ENCODE measurements around the gene IGHMBP2. TPM values are rescaled to one million over a fixed set of nuclear protein-coding genes. Genes with fewer than 3 reads are reported as not detected.

Gene IGHMBP2
- total RNA-seq, 2 experiments from 2014 or later, result 17.5 to 18.5 TPM

DNA sequence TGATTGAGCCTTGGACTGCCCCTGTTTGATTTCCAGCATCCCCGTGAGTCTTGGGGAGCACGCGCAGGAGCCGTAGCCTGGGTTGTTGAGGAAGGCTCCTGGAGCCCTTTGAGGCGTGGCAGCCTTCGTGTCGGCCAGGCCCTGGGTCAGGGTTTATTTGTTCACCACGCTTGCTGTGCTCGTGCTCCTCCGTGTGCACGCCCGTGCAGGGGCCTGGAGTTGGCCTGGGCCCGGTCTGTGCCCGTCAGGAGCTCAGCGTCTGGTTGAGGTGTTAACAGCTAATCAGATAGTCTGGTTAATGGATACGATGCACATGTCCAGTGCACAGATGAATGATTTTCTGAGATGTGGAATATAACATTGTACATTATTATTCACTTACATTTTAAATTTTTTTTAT lies 8.0 kb downstream of the IGHMBP2 start:
- ATAC-seq (ENCODE audit: poor library complexity) (no peak), DNase-seq (no peak)
- no peaks in the 10 kb centered on the region for H3K4me1 Mint-ChIP-seq (ENCODE audit: low read depth)
- H3K27me3 Mint-ChIP-seq, result no peaks in the 10 kb centered on the region
- TF ChIP-seq CTCF (IDR thresholded peaks at IDR 0.05), result no peak
- Histone ChIP-seq H3K9me3 (ENCODE audit: control insufficient read depth in 1 of 2, insufficient read depth in 1 of 2, low read length in 2 of 2) (no peaks in the 10 kb centered on the region), H3K36me3 (ENCODE audit: insufficient read depth, low read length) (peaks cover 77% of the 10 kb centered on the region), H3K4me1 (ENCODE audit: insufficient read depth, low read length) (no peaks in the 10 kb centered on the region), H3K27me3 (ENCODE audit: control insufficient read depth in 1 of 2, insufficient read depth in 2 of 2, low read length in 2 of 2) (no peaks in the 10 kb centered on the region), H3K4me3 (ENCODE audit: low read length) (no peak overlapping the region), H3K27ac (ENCODE audit: low read depth in 1 of 2, low read length in 2 of 2) (no peak overlapping the region)
- H3K27ac Mint-ChIP-seq, result no peak overlapping the region
- H3K36me3 Mint-ChIP-seq (ENCODE audit: low read depth), result peaks cover 77% of the 10 kb centered on the region
- ChIA-PET CTCF (no interaction called here), POLR2A (interaction anchor here (0.5 kb wide), 1 partner anchor 301 kb away, joined by 3 read pairs; no protein-coding TSS in a partner anchor)
- H3K9me3 Mint-ChIP-seq, result no peaks in the 10 kb centered on the region
- no peak overlapping the region for H3K4me3 Mint-ChIP-seq
- intact Hi-C loops (cut with DNase I, micrococcal nuclease), result no loop called here

DNA sequence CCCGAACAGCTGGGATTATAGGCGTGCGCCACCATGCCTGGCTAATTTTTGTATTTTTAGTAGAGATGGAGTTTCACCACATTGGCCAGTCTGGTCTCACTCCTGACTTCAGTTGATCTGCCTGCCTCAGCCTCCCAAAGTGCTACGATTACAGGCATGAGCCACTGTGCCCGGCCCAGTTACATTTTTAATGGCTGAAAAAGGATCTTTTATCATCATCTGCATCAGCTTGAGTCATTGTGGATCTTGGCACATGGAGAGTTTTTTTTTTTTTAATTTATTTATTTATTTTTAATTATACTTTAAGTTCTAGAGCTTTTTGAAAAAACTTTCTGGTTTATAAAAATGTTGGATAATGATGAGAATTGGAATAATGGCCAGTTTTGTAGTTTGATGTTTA lies 8.6 kb downstream of the IGHMBP2 start:
- no peak for DNase-seq
- intact Hi-C loops (cut with DNase I, micrococcal nuclease), result no loop called here
- Mint-ChIP-seq H3K4me1 (ENCODE audit: low read depth) (no peaks in the 10 kb centered on the region), H3K36me3 (ENCODE audit: low read depth) (peaks cover 78% of the 10 kb centered on the region), H3K27ac (no peak overlapping the region), H3K4me3 (no peak overlapping the region), H3K27me3 (no peaks in the 10 kb centered on the region), H3K9me3 (no peaks in the 10 kb centered on the region)
- peaks cover 76% of the 10 kb centered on the region for H3K36me3 ChIP-seq (ENCODE audit: insufficient read depth, low read length)
- no peak for TF ChIP-seq CTCF (IDR thresholded peaks at IDR 0.05)
- no peaks in the 10 kb centered on the region for H3K4me1 ChIP-seq (ENCODE audit: insufficient read depth, low read length)
- ChIA-PET CTCF (no interaction called here), POLR2A (interaction anchor here (0.5 kb wide), 1 partner anchor 301 kb away, joined by 3 read pairs; no protein-coding TSS in a partner anchor)
- no peak for ATAC-seq (ENCODE audit: poor library complexity)
- H3K27ac ChIP-seq (ENCODE audit: low read depth in 1 of 2, low read length in 2 of 2), result no peak overlapping the region
- H3K9me3 ChIP-seq (ENCODE audit: control insufficient read depth in 1 of 2, insufficient read depth in 1 of 2, low read length in 2 of 2), result no peaks in the 10 kb centered on the region
- no peak overlapping the region for H3K4me3 ChIP-seq (ENCODE audit: low read length)
- H3K27me3 ChIP-seq (ENCODE audit: control insufficient read depth in 1 of 2, insufficient read depth in 2 of 2, low read length in 2 of 2), result no peaks in the 10 kb centered on the region

GRCh38 chr11:68913188-68913587 lies 9.5 kb downstream of the IGHMBP2 start:
- Mint-ChIP-seq H3K27ac (no peak overlapping the region), H3K4me3 (no peak overlapping the region), H3K27me3 (no peaks in the 10 kb centered on the region), H3K9me3 (no peaks in the 10 kb centered on the region), H3K4me1 (ENCODE audit: low read depth) (no peaks in the 10 kb centered on the region), H3K36me3 (ENCODE audit: low read depth) (peaks cover 79% of the 10 kb centered on the region)
- Histone ChIP-seq H3K27me3 (ENCODE audit: control insufficient read depth in 1 of 2, insufficient read depth in 2 of 2, low read length in 2 of 2) (no peaks in the 10 kb centered on the region), H3K27ac (ENCODE audit: low read depth in 1 of 2, low read length in 2 of 2) (no peak overlapping the region), H3K36me3 (ENCODE audit: insufficient read depth, low read length) (peaks cover 79% of the 10 kb centered on the region), H3K9me3 (ENCODE audit: control insufficient read depth in 1 of 2, insufficient read depth in 1 of 2, low read length in 2 of 2) (no peaks in the 10 kb centered on the region), H3K4me1 (ENCODE audit: insufficient read depth, low read length) (no peaks in the 10 kb centered on the region), H3K4me3 (ENCODE audit: low read length) (no peak overlapping the region)
- DNase-seq (no peak), ATAC-seq (ENCODE audit: poor library complexity) (no peak)
- intact Hi-C loops (cut with DNase I, micrococcal nuclease), result no loop called here
- ChIA-PET POLR2A (no interaction called here), CTCF (no interaction called here)
- TF ChIP-seq CTCF (IDR thresholded peaks at IDR 0.05), result no peak
